HG03575 (cell line): ENCODE results near the gene ALG2.

Experiments
- ATAC-seq: cut with Tn5 transposase; IDR thresholded peaks from one replicate; pipeline ENCODE4 v1.9.1; 2021; ENCODE audit not compliant: unreplicated experiment, insufficient number of reproducible peaks, low FRiP score; ENCODE audit errors: extremely low read depth

The ALG2 gene, protein sequence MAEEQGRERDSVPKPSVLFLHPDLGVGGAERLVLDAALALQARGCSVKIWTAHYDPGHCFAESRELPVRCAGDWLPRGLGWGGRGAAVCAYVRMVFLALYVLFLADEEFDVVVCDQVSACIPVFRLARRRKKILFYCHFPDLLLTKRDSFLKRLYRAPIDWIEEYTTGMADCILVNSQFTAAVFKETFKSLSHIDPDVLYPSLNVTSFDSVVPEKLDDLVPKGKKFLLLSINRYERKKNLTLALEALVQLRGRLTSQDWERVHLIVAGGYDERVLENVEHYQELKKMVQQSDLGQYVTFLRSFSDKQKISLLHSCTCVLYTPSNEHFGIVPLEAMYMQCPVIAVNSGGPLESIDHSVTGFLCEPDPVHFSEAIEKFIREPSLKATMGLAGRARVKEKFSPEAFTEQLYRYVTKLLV

DNA sequence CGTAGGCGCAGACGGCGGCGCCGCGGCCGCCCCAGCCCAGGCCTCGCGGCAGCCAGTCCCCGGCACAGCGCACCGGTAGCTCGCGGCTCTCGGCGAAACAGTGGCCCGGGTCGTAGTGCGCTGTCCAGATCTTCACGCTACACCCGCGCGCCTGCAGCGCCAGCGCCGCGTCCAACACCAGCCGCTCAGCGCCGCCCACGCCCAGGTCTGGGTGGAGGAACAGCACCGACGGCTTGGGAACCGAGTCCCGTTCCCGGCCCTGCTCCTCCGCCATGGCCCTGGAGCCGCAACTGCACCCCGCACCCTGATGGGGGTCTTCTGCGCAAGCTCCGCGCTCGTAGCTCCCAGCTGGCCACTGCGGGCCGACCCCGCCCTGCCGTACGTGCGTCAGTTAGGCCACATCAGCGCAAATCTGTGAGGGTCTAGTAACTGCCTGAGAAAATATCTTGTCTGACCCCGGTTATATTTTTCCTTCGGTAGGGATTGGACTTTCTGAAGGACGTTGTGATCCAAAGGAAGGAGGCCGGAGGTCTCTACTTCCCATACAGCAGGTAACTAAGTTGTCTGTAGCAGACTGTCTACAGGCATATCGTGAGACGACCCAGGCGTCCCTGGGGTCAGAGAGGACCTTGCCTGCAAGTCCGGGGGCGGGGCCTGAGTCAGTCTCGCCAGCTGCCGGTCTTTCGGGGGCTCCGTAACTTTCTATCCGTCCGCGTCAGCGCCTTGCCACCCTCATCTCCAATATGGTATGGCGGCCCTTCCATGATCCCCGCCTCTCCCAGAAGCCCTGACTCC is at the start of gene ALG2, which contains the start of gene SEC61B:
Gene ALG2, minus strand, starts transcription at position 322 of the 795 bp plus-strand sequence. Its CDS starts 48 bp downstream, at position 274.
Gene SEC61B, plus strand, starts transcription at position 662 of the 795 bp plus-strand sequence. Its CDS starts 82 bp downstream, at position 744.
- ATAC-seq = peak; percentile 60

DNA sequence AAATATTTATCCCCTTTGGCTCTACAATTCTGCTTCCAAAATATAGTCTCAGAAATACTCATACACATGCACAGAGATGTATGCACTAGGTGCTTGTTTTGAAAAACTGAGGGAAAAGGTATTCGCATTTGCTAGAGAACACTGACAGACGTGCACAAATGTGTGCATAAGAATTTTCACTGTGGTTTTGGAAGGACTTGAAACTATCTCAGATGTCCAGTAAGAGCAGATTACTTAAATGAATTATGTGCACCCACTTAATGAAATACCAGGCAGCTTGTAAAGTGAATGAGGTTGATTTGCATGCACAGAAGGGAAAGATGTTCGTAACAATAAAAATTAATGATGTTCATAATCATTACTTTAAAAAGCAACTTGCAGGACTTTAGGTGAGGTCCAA is 48.7 kb upstream of the ALG2 start:
- ATAC-seq = no peak

DNA sequence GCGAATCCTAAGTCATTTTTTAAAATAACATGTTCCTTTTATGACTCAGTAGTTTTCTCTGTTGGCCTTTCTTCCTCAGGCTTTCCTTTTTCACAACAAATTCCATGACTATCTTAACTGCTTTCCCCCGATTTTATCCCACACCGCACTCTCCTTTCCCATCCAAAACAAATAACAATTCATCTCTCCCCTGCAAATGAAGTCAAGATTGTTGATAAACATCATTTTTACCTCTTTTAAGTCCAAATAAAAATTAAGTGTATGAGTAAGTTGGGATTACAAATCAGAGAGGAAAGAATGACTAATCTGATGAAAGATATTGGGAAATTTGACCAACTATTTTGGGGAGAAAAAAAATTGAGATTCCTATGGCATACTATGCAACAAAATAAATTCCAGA is 47.7 kb upstream of the ALG2 start:
- ATAC-seq = no peak

DNA sequence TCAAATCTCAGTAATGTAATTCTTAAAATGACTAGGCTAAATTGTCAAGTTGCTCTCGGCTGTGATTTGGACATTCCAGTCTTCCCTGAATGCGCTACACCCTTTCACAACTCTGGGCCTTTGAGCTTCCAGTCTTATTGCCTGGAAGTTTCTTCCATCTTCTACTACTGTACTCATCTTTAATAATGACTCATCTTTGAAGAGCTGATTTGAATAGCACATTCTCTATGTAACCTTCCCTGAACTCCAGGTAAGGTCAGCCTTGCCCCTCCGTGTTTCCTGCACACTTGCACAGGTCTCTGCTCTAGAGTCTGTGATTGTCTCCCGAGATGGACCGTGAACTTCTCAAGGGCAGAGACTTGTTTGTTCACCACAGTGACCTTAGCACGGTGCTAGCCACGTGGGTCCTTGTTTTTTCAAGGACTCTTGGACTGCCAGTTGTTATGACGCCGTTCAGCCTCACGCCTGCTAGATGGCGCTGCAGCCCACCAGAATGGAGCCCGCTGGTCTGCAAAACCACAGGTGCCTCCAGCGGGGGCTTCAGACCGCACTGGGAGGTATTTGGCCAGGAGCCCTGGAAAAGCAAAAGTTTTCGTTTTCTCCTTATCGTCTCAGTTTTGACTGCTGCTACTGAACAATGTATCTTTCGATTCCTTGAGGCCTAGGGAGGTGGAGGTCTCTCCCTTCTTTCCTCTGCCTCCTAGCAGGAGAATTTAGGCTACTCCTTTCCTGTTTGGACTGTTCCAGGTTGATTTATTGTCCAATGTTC is 44.7 kb upstream of the ALG2 start:
- no peak for ATAC-seq

DNA sequence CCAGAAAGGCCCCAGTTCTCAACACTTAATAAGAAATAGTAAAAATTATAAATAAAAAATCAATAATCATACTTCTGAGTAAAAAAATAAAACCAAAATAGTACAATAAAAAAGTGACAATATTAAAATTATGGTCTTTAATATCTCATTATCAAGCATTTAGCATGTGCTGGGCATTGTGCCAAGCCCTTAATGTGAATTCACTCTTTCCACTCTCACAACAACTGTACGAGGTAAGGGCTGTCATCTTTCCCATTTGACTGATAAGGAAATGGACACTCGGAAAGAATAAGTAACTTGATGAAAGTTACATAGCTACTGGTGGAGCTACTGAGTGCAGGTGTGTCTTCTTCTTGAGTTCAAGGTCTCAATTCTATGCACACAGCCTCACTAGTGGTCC is 43.9 kb upstream of the ALG2 start:
- no peak for ATAC-seq

DNA sequence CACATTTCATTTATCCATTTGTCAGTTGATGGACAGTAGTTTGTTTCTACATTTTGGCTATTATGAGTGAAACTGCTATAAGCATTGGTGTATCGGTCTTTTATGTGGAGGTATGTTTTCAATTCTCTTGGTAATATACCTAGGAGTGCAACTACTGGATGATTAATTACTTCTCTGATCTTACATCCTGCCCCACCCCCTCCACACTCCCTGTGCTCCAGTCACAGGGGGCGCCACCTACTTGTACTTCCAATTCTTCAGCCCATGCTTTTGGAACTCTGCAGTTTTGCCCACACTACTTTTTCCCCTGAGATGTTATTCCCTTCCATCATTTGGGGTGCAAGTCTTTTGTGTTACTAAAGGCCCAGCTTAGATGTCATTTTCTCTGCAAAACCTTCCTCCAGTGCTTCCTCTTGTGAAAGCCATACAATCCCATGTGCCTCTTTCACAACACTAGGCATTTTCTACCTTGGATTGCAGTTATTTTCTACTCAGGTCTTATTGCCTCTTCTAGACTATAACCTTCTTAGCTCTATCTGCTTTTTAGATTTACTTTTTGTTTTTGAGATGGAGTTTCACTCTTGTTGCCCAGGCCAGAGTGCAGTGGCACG is 42.4 kb upstream of the ALG2 start:
- no peak for ATAC-seq

DNA sequence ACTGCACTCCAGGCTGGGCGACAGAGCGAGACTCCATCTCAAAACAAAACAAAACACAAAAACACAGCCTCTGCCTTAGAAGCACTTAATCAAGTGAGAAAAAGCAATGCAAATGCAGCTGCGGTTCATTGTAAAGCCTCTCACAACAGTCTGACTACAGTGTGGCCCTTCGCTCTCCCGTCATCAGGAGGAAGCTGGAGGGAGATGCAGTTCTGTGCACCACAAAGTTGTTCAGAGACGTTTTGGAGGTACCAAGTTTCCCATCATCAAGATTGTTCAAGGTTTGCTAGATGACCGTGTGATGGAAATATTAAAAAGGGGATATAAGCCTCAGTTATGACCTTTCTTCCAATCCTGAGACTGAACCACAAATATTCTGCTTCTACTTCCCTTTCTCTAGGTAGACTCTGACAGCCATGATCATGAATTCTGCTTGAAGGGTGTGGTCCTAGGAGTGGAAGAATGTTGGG is 41.2 kb upstream of the ALG2 start:
- ATAC-seq = no peak

DNA sequence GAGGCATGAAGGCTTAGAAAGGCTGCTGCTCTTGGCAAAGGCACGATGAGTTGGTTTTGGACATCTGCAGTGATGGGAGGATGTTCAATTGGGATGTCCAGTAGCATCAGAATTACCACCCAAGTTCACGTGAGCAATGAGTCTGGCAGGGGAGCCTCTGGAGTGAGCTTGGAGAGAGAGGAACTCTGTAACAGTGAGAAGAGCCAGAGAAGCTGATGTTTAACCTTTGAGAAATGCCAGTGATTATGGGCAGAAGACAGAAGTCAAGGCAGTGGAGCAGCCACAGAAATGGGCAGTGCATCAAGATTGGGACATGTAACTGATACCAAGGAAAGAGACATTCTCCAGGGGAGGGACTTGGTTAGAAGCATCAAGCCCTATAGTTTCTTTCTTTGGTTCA is 40.2 kb upstream of the ALG2 start:
- no peak for ATAC-seq

DNA sequence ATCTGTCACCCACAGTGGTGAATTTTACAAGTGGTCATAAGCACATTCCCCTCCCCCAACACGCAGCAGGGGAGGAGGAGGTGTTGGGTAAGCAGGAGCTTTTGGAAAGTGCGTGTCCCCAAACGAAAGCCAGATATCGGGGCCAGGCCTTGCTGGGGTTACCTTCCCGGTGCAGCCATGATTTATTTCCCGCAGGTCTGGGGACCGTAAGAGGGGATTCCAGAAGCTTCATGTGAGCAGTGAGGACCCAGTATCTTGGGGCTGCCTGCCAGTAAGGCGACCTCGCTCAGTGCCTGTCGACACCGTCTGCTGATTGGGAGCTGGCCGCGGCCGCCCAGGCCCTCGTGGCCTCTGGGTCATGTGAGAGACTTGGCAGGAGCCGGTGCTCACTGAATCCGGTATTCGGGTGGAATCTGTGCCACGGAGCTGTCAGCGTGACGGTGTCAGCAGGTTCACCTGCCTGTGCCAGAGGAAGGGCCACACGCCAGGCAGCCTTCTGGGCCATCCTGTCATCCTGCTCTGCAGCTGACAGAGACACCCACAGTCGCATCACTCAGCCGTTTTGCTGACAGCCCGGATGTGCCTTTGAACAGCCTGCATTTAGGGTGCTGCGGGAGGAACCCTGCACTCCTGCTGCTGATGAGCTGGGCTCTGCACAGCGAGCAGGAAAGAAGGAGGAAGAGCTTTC is 37.6 kb upstream of the ALG2 start:
- no peak for ATAC-seq

DNA sequence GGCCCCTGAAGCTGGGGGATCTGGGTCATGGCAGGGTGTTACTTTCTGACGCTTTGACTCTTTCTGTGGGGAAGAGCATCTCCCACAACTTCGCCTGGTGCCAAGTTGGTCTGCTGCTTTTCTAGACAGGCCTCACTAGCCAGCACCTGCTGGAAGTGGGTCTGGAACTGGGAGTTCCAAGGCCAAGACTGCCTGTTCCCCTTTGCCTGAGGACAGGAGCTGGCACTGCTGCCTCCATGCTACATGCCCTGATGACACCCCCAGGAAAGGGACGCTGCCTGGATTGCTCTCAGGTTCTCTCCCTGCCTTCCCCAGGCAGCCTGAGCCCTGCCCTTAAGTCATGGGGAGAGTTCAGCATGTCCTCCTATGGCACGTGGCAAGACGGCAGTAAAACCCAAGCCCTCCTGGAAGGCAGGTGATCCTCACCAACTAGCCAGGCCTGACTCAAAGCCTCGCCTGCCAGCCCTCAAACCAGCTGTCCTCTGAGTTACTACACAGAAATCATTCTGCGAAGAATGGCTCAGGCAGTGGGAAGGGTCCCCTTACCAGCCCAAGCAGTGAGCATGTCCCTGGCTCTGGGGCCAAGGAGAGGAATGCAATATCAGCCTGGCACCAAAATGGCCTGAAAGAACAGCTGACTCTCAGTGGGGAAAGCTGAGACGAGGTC is 36.1 kb upstream of the ALG2 start:
- ATAC-seq = no peak

DNA sequence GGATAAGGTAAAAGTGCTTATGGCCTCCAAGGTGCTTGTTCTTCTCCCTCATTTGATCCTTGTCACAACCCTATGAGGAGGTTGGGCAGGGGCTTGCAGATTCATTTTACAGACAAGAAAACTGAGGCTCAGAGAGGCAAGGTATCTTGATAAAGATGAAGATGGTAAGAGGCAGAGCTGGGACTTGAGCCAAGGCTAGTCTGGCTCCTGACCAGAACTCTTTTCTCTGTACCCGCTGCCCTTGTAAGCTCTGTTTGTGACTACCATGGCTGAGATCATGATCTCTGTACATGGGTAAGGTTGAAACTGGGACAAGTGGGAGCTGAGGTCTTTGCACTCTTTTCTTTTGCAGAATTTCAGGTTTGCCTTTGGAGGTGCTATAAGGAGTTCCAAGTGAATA is 33.9 kb upstream of the ALG2 start:
- ATAC-seq = no peak

DNA sequence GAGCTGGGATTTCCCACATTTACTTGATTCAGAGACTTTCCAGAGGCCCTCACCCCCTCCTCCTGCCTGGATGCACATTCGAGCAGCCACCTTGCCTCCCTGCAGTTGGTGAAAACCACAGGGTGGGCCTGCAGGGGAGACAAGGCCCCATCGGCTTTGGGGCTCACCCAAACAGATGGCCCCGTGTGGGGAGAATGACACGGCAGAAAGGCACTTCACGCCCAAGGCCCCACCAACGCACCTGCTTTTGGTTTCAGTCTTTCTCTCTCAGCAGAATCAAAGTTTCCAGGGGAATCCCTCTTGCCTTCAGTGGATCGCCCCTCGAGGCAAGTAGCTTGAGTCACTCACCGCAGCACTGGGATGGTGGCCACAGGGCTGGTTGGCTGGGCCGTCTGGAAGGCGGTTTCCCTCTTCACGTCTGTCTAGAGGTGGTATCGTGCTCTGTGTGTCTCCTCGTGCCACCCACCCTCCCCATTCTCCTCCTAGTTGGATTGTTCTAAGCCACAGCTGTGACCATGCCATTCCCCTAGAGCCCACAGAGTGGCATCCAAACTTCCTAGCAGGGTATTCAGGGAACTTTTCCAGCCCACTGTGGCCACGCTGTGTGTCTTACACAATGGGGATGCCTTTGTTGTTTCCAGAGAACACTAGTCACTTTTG is 32.2 kb upstream of the ALG2 start:
- ATAC-seq = peak; percentile 55

DNA sequence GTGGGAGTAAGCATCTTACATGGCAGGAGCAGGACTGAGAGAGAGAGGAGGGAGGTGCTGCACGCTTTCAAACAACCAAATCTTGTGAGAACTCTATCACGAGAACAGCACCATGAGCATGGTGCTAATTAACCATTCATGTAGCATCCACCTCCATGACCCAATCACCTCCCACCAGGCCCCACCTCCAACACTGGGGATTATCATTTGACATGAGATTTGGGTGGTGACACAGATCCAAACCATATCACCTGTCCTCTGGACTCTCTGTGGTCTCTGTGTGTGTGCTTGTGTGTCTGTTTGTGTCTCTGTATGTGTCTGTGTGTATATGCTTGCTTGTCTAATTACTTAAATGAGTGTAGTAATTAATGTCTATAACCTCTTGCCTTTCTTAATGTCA is 31.4 kb upstream of the ALG2 start:
- ATAC-seq = peak; percentile 20

DNA sequence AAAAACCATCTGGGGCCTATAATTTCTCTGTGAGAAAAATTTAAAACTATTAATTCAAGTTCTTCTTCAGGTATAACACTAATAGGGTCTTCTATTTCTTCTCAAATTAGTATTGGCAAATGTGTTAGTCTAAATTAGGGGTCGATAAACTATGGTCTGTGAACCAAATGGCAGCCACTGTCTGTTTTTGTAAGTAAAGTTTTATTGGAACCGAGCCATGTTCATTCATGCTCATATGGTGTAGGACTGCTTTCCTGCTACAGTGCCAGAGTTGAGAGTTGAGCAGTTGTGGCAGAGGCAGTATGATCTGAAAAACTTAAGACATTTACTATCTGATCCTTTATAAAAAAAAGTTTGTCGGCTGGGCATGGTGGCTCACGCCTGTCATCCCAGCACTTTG is 29.4 kb upstream of the ALG2 start:
- no peak for ATAC-seq

DNA sequence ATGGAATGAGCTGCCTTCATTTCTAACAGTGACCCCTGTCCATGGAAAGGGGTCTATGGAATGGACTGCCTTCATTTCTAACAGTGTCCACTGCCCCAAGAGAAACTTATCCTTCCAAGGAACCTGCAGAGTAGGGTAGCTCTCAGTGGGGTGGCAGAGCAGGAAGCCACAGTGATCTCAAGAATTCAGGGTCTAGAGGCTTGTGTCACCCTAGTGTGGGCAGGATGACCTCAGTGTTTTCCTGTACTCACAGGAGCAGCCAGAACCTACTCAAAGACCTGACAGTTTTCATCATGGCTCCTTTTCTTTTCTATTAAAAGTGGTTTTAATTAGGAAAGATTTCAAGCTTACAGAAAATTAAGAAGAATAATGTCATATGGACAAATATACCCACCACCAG is 27.9 kb upstream of the ALG2 start:
- ATAC-seq = no peak

DNA sequence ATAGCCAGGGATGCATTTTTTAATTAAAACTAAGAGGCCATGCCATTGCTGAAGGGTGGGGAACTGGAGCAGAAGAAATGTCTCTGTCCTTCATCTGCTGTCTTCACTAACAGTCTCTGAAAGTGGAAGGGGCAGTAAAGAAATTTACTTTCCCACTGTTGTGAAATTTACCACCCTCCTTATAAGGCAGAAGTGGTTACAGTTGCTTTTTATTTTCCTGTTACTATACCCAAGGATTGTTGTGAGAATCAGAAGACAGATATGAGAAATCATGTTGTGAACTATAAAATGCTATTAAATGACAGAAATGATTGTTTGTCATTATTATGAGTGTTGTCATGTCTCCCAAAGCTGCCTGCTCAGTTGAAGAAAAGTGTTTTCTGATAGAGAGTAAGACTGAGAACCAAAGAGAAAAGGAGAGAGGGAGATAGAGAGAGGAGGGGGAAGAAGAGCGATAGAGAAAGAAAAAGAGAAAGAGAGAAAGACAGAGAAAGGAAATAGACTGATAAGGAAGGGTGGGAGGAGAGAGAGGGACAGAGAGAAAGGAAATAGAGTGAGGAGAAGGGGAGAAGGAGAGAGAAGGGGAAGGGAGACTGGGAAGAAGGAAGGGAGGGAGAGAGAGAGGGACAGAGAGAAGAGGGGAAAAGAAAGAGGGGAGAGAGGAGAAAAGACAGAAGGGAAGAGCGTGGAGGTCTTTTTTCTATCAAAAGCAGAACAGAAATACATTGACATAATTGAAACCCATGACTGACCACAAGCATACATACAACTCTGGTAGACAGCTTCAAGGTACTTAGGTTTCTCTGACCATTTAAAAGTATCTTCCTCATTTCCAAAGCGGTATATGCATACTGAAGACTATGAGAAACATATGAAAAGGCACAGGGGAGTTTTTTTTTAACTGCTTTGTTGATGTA is 22.9 kb upstream of the ALG2 start:
- peak; percentile 89 for ATAC-seq
